Measurements from ENCODE around the gene KRTAP4-3. TPM values are rescaled to one million over a fixed set of nuclear protein-coding genes. Genes with fewer than 3 reads are reported as not detected.

KRTAP4-3 gene
- total and polyA plus RNA-seq, 10 of the 15 experiments (the other 5 are each of a cell fraction or from before 2014, with no cell fraction given): not detected

DNA sequence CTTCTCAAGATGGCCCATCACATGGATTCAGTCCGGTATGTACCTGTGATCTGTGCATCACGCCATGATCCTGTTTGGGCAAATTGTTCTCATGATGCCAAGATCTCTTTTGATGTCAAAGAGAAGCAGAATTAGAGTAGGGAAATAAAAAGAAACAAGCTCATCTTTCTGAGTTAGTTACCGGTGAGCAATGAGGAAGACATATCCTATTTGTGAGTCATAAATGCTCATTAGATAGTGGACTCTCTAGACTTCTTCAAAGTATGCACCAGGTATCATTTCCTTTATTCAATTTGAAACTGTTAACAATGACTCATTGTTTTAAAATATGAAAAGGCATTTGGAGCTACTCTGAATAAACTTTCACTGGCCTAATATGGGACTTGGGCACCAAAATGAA lies 36.0 kb downstream of the KRTAP4-3 start:
- no peaks in the 10 kb centered on the region for H3K79me2 ChIP-seq (ENCODE audit: control insufficient read depth, insufficient read depth, low read length)
- in situ Hi-C loops (cut with MboI) (no loop called here), intact Hi-C loops (cut with micrococcal nuclease; ENCODE audit: unreplicated experiment) (no loop called here)
- SMC1A ChIA-PET (ENCODE audit: uncharacterized antibody, unreplicated experiment): no interaction called here
- FAIRE-seq: no peak
- no peak for DNase-seq (ENCODE audit: low read depth, low spot score)
- 28% methylated on average over 3 of the region's 3 CpGs for WGBS (ENCODE audit: insufficient coverage, insufficient replicate concordance, low lambda C conversion rate, missing lambda C conversion rate)
- H2AFZ ChIP-seq (ENCODE audit: control insufficient read depth, low read depth, low read length): no peak overlapping the region
- no peaks in the 10 kb centered on the region for H3K4me1 ChIP-seq (ENCODE audit: control insufficient read depth, insufficient read depth, low read length)
- BruUV-seq (replicated peaks): no TSS peak
- CTCF ChIA-PET: no interaction called here
- no peaks in the 10 kb centered on the region for H3K9me3 ChIP-seq (replicated peaks; ENCODE audit: control insufficient read depth, insufficient read depth, low read length)
- H3K4me3 ChIP-seq: no peak overlapping the region
- H3K4me2 ChIP-seq (ENCODE audit: control insufficient read depth, insufficient read depth): no peak overlapping the region
- RAD21 ChIA-PET (ENCODE audit: unreplicated experiment): no interaction called here
- peak; percentile 67 for ATAC-seq
- TF ChIP-seq MTA2 (IDR thresholded peaks at IDR 0.05; ENCODE audit: low read depth): peak; percentile 35; the same call in 1 of the 2 replicates
- no peak for TF ChIP-seq CBFB (IDR thresholded peaks at IDR 0.05; ENCODE audit: low read depth)
- 0 out of 2 replicates have a peak, but pooled peaks have one; percentile 45 for TF ChIP-seq TCF7 (IDR thresholded peaks at IDR 0.05; ENCODE audit: borderline replicate concordance)
- TF ChIP-seq, protein P1, sequence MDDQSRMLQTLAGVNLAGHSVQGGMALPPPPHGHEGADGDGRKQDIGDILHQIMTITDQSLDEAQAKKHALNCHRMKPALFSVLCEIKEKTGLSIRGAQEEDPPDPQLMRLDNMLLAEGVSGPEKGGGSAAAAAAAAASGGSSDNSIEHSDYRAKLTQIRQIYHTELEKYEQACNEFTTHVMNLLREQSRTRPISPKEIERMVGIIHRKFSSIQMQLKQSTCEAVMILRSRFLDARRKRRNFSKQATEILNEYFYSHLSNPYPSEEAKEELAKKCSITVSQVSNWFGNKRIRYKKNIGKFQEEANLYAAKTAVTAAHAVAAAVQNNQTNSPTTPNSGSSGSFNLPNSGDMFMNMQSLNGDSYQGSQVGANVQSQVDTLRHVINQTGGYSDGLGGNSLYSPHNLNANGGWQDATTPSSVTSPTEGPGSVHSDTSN (IDR thresholded peaks at IDR 0.05; ENCODE audit: insufficient replicate concordance, low read depth, low read length): no peak
- TF ChIP-seq ETV6 (conservative IDR thresholded peaks at IDR 0.05 in 1 of 2, IDR thresholded peaks at IDR 0.05 in 1 of 2; ENCODE audit: borderline replicate concordance in 1 of 2, low read depth in 1 of 2): peak in 1 of 2 experiments; percentile 62; a peak in 1 of 4 replicates
- peak; percentile 76 for TF ChIP-seq JUNB (IDR thresholded peaks at IDR 0.05)
- no peaks in the 10 kb centered on the region for H3K27me3 ChIP-seq (replicated peaks in 1 of 2; ENCODE audit: control insufficient read depth in 2 of 2, insufficient read depth in 2 of 2, low read length in 1 of 2)
- no peak overlapping the region for H3K9ac ChIP-seq (ENCODE audit: control insufficient read depth, insufficient read depth, low read length)
- H3K27ac ChIP-seq (ENCODE audit: control insufficient read depth, insufficient read depth): no peak overlapping the region
- H3K36me3 ChIP-seq (ENCODE audit: control insufficient read depth in 2 of 2, insufficient read depth in 2 of 2, low read length in 1 of 2): no peaks in the 10 kb centered on the region
- H4K20me1 ChIP-seq (ENCODE audit: control insufficient read depth, insufficient read depth): no peaks in the 10 kb centered on the region
- POLR2A ChIA-PET: no interaction called here

DNA sequence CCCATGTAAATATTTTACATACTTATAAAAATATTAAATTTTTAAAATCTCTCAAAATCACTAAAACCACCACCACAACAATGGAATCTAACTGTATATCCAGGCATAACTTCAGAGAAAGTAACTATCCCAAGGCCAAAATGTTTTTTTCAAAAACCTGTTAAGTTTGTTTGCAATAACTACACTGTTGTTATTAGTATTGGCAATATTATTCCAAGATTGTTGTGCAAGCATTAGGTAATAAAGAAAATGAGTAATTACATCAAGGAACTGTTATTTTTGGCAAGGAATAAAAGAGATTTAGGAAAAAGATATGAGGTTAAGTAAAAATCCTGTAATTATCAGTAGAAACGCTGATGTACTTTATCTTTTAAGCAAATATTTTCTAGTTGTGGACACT lies 40.6 kb downstream of the KRTAP4-3 start:
- intact Hi-C loops (cut with micrococcal nuclease; ENCODE audit: unreplicated experiment) (no loop called here), in situ Hi-C loops (cut with MboI) (no loop called here)
- ChIA-PET CTCF (no interaction called here), POLR2A (no interaction called here), SMC1A (ENCODE audit: uncharacterized antibody, unreplicated experiment) (no interaction called here), RAD21 (ENCODE audit: unreplicated experiment) (no interaction called here)
- FAIRE-seq: no peak
- no peaks in the 10 kb centered on the region for H3K4me1 ChIP-seq (ENCODE audit: control insufficient read depth, insufficient read depth, low read length)
- no peaks in the 10 kb centered on the region for H3K79me2 ChIP-seq (ENCODE audit: control insufficient read depth, insufficient read depth, low read length)
- H3K4me3 ChIP-seq: no peak overlapping the region
- no peak overlapping the region for H2AFZ ChIP-seq (ENCODE audit: control insufficient read depth, low read depth, low read length)
- no peaks in the 10 kb centered on the region for H3K9me3 ChIP-seq (replicated peaks; ENCODE audit: control insufficient read depth, insufficient read depth, low read length)
- ATAC-seq: no peak
- H4K20me1 ChIP-seq (ENCODE audit: control insufficient read depth, insufficient read depth): no peaks in the 10 kb centered on the region
- no peak for DNase-seq (ENCODE audit: low read depth, low spot score)
- no peak overlapping the region for H3K9ac ChIP-seq (ENCODE audit: control insufficient read depth, insufficient read depth, low read length)
- H3K27me3 ChIP-seq (replicated peaks in 1 of 2; ENCODE audit: control insufficient read depth in 2 of 2, insufficient read depth in 2 of 2, low read length in 1 of 2): no peaks in the 10 kb centered on the region
- 85% methylated on average over 1 of the region's 1 CpG for WGBS (ENCODE audit: insufficient coverage, insufficient replicate concordance, low lambda C conversion rate, missing lambda C conversion rate)
- no peak overlapping the region for H3K27ac ChIP-seq (ENCODE audit: control insufficient read depth, insufficient read depth)
- no peaks in the 10 kb centered on the region for H3K36me3 ChIP-seq (ENCODE audit: control insufficient read depth in 2 of 2, insufficient read depth in 2 of 2, low read length in 1 of 2)
- no peak overlapping the region for H3K4me2 ChIP-seq (ENCODE audit: control insufficient read depth, insufficient read depth)
- BruUV-seq (replicated peaks): no TSS peak
- TF ChIP-seq IKZF1 (conservative IDR thresholded peaks at IDR 0.05) (no peak), SPI1 (IDR thresholded peaks at IDR 0.05; ENCODE audit: borderline replicate concordance, insufficient read depth, low read depth, low read length) (no peak), ZZZ3 (IDR thresholded peaks at IDR 0.05; ENCODE audit: control insufficient read depth, insufficient read length, low read depth) (no peak), ZNF384 (IDR thresholded peaks at IDR 0.05; ENCODE audit: borderline replicate concordance, low read depth, low read length) (no peak), POLR2AphosphoS5 (IDR thresholded peaks at IDR 0.05; ENCODE audit: low read length) (no peak), EZH2 (IDR thresholded peaks at IDR 0.05; ENCODE audit: borderline replicate concordance, control insufficient read depth, low read depth, low read length) (no peak)
- TF ChIP-seq, protein P2, sequence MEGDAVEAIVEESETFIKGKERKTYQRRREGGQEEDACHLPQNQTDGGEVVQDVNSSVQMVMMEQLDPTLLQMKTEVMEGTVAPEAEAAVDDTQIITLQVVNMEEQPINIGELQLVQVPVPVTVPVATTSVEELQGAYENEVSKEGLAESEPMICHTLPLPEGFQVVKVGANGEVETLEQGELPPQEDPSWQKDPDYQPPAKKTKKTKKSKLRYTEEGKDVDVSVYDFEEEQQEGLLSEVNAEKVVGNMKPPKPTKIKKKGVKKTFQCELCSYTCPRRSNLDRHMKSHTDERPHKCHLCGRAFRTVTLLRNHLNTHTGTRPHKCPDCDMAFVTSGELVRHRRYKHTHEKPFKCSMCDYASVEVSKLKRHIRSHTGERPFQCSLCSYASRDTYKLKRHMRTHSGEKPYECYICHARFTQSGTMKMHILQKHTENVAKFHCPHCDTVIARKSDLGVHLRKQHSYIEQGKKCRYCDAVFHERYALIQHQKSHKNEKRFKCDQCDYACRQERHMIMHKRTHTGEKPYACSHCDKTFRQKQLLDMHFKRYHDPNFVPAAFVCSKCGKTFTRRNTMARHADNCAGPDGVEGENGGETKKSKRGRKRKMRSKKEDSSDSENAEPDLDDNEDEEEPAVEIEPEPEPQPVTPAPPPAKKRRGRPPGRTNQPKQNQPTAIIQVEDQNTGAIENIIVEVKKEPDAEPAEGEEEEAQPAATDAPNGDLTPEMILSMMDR (IDR thresholded peaks at IDR 0.05 in 2 of 3, conservative IDR thresholded peaks at IDR 0.05 in 1 of 3; ENCODE audit: control insufficient read depth in 2 of 3, extremely low read depth in 1 of 3, insufficient read depth in 1 of 3, low read depth in 3 of 3, low read length in 3 of 3): no peak
- TF ChIP-seq, protein P3, sequence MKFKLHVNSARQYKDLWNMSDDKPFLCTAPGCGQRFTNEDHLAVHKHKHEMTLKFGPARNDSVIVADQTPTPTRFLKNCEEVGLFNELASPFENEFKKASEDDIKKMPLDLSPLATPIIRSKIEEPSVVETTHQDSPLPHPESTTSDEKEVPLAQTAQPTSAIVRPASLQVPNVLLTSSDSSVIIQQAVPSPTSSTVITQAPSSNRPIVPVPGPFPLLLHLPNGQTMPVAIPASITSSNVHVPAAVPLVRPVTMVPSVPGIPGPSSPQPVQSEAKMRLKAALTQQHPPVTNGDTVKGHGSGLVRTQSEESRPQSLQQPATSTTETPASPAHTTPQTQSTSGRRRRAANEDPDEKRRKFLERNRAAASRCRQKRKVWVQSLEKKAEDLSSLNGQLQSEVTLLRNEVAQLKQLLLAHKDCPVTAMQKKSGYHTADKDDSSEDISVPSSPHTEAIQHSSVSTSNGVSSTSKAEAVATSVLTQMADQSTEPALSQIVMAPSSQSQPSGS (IDR thresholded peaks at IDR 0.05; ENCODE audit: low read length): no peak
